CD14-positive monocyte (primary cell): ENCODE measurements around the gene MIDN. TPM values are rescaled to one million over a fixed set of nuclear protein-coding genes. Genes with fewer than 3 reads are reported as not detected.
A peak's percentile ranks its signal among the peaks of the same experiment; 100 is the strongest.
"Not testable (repeated sequence)": the region's sequence is repeated elsewhere in the genome, so short reads cannot be mapped to it uniquely, and the experiment has no call there.

Experiments
- DNase-seq, 3 donors: peaks; one replicate each; pipeline ENCODE4 v3.0.0-alpha.2; 2011 to 2022
- H2AFZ ChIP-seq: 2 replicates; pipeline ENCODE4 v1.6.0; 2012; ENCODE audit warnings: mild to moderate bottlenecking, low read depth, low read length, inconsistent platforms; ENCODE audit not compliant: insufficient read depth, poor library complexity, severe bottlenecking
- H3K27ac ChIP-seq, 2 donors: 1 replicate in 1 of 2; 2 replicates in 1 of 2; pipeline ENCODE4 v1.5.1; 2012 to 2013; ENCODE audit warnings: low read length in 2 of 2, control low read depth in 1 of 2, inconsistent platforms in 1 of 2, low read depth in 1 of 2, mild to moderate bottlenecking in 1 of 2
- H3K27me3 ChIP-seq, 2 donors: one replicate each; pipeline versions ENCODE4 v1.6.0 to v1.6.1; 2011 to 2013; ENCODE audit warnings: low read length in 2 of 2; ENCODE audit not compliant: control insufficient read depth in 2 of 2, insufficient read depth in 2 of 2
- H3K36me3 ChIP-seq, 2 donors: replicated peaks in 1 of 2; 1 replicate in 1 of 2; 2 replicates in 1 of 2; pipeline versions ENCODE4 v1.5.1 to v1.6.1; 2012 to 2013; ENCODE audit warnings: low read length in 2 of 2, control low read depth in 1 of 2, inconsistent platforms in 1 of 2, mild to moderate bottlenecking in 1 of 2; ENCODE audit not compliant: insufficient read depth in 2 of 2, control insufficient read depth in 1 of 2
- H3K4me1 ChIP-seq, 2 donors: 1 replicate in 1 of 2; 2 replicates in 1 of 2; pipeline versions ENCODE4 v1.5.1 to v1.6.1; 2012 to 2013; ENCODE audit warnings: low read length in 2 of 2, control low read depth in 1 of 2, inconsistent platforms in 1 of 2, mild to moderate bottlenecking in 1 of 2, moderate library complexity in 1 of 2; ENCODE audit not compliant: insufficient read depth in 2 of 2, control insufficient read depth in 1 of 2
- H3K4me2 ChIP-seq: replicated peaks from 2 replicates; pipeline ENCODE3; 2012; ENCODE audit warnings: low read length, moderate library complexity, mild to moderate bottlenecking; ENCODE audit not compliant: poor library complexity, severe bottlenecking; ENCODE audit errors: extremely low read depth
- H3K4me3 ChIP-seq, 3 experiments: fragments of 200-600 bp in 1 of 3; sonication (generic) in 1 of 3; replicated peaks in 1 of 3; 1 replicate in 2 of 3; 2 replicates in 1 of 3; pipeline ENCODE4 v1.5.1; 2011 to 2013; ENCODE audit warnings: low read length in 3 of 3, mild to moderate bottlenecking in 3 of 3, control low read depth in 2 of 3, low read depth in 2 of 3, inconsistent platforms in 1 of 3, moderate library complexity in 1 of 3
- H3K79me2 ChIP-seq: 2 replicates; pipeline ENCODE4 v1.6.0; 2012; ENCODE audit warnings: mild to moderate bottlenecking, control low read depth, inconsistent platforms, low read length, moderate library complexity; ENCODE audit not compliant: insufficient read depth
- H3K9ac ChIP-seq: 2 replicates; pipeline ENCODE4 v1.6.0; 2017; ENCODE audit warnings: low read length, mild to moderate bottlenecking; ENCODE audit not compliant: insufficient read depth, poor library complexity, severe bottlenecking
- H3K9me3 ChIP-seq, 2 donors: replicated peaks in 1 of 2; 1 replicate in 1 of 2; 2 replicates in 1 of 2; pipeline versions ENCODE4 v1.5.1 to v1.6.1; 2012 to 2013; ENCODE audit warnings: low read length in 2 of 2, control low read depth in 1 of 2; ENCODE audit not compliant: control insufficient read depth in 1 of 2, insufficient read depth in 1 of 2
- H4K20me1 ChIP-seq: 2 replicates; pipeline ENCODE4 v1.6.0; 2012; ENCODE audit warnings: mild to moderate bottlenecking, low read length, control low read depth, moderate library complexity; ENCODE audit not compliant: insufficient read depth
- H3K27ac Mint-ChIP-seq, 7 donors: one replicate each; pipeline ENCODE4 v1.8.0; 2020; ENCODE audit warnings: mild to moderate bottlenecking in 7 of 7, mixed read lengths in 7 of 7, moderate library complexity in 6 of 7, inconsistent platforms in 2 of 7
- H3K27me3 Mint-ChIP-seq, 3 donors: one replicate each; pipeline ENCODE4 v1.8.0; 2021 to 2022; ENCODE audit warnings: low read depth in 3 of 3, mild to moderate bottlenecking in 3 of 3, mixed read lengths in 3 of 3, moderate library complexity in 3 of 3, inconsistent platforms in 1 of 3
- H3K36me3 Mint-ChIP-seq, 2 donors: one replicate each; pipeline ENCODE4 v1.8.0; 2020; ENCODE audit warnings: mixed read lengths in 2 of 2, inconsistent platforms in 1 of 2, mild to moderate bottlenecking in 1 of 2
- H3K4me1 Mint-ChIP-seq: one replicate; pipeline ENCODE4 v1.8.0; 2020; ENCODE audit warnings: mild to moderate bottlenecking, mixed read lengths
- H3K4me3 Mint-ChIP-seq, 2 donors: one replicate each; pipeline ENCODE4 v1.8.0; 2020; ENCODE audit warnings: mild to moderate bottlenecking in 2 of 2, mixed read lengths in 2 of 2, moderate library complexity in 1 of 2
- H3K9me3 Mint-ChIP-seq, 7 donors: one replicate each; pipeline ENCODE4 v1.8.0; 2020 to 2022; ENCODE audit warnings: mixed read lengths in 7 of 7, mild to moderate bottlenecking in 6 of 7, moderate library complexity in 6 of 7, inconsistent platforms in 2 of 7
- CTCF ChIP-seq: fragments of 200-600 bp; IDR thresholded peaks from one replicate; pipeline ENCODE4 v1.8.0; 2022; ENCODE audit warnings: antibody characterized with exemption, mild to moderate bottlenecking
- WGBS: methylation state at CpG from one replicate; pipeline ENCODE4 v1.1.5; 2013; ENCODE audit warnings: missing lambda C conversion rate; ENCODE audit not compliant: insufficient coverage; 5-methylcytosine and 5-hydroxymethylcytosine counted together
- intact Hi-C, 2 donors: fragments of 100-400 bp; cut with micrococcal nuclease; formaldehyde crosslinking; loops; one replicate each; pipeline versions ENCODE4 v1.15.0 to v1.15.1; 2023
- polyA plus RNA-seq, 3 donors: library from polyadenylated mRNA; depleted of rRNA in 1 of 3; unstranded in 2 of 3; stranded (reverse) in 1 of 3; fragments of 300-500 nt in 2 of 3; fragments of >200 nt in 1 of 3; fragmentation: Illumina TruSeq in 2 of 3; gene quantifications; 1 replicate in 2 of 3; 2 replicates in 1 of 3; pipeline ENCODE4 v1.2.3, GENCODE V29; 2012 to 2021

Gene MIDN
- polyA plus RNA-seq, 3 donors = 5.6 to 301 (median 11.0) TPM

GRCh38 chr19:1244693-1245451, 3.5 kb upstream of the MIDN start:
- peaks cover 4 to 6% (median 4%) of the 10 kb centered on the region in 3 donors for H3K27me3 Mint-ChIP-seq
- peak overlapping the region; percentile 87 to 98 (median 94) for H3K27ac Mint-ChIP-seq
- Histone ChIP-seq H3K4me1 (peaks cover 58 to 78% of the 10 kb centered on the region in 2 donors), H3K9me3 (no peaks in the 10 kb centered on the region), H3K36me3 (no peaks in the 10 kb centered on the region), H4K20me1 (peaks cover 35% of the 10 kb centered on the region), H3K9ac (peak overlapping the region; percentile 53), H2AFZ (no peak overlapping the region), H3K27me3 (peaks cover 0 to 1% of the 10 kb centered on the region in 2 donors), H3K79me2 (peaks cover 46% of the 10 kb centered on the region), H3K4me3 (peak overlapping the region; percentile 24 to 78 (median 42)), H3K4me2 (peak overlapping the region; percentile 78), H3K27ac (peak overlapping the region; percentile 64 to 69)
- peaks cover 0 to 2% (median 0%) of the 10 kb centered on the region in 7 donors for H3K9me3 Mint-ChIP-seq
- peak overlapping the region; percentile 79 to 90 for H3K4me3 Mint-ChIP-seq
- H3K4me1 Mint-ChIP-seq = peaks cover 43% of the 10 kb centered on the region
- intact Hi-C loops = loop anchor here (1.0 to 10.0 kb wide), 5 partner anchors 22 to 380 kb away; partner anchors contain the start of genes ARID3A (in 1 of the 2) and GPX4 (in 1 of the 2)
- 35% methylated on average over 21 of the region's 31 CpGs for WGBS
- H3K36me3 Mint-ChIP-seq = peaks cover 0 to 6% of the 10 kb centered on the region in 2 donors
- peak in 2 of 3 donors; percentile 28 to 44 for DNase-seq
- peak; percentile 36 for TF ChIP-seq CTCF

- Histone ChIP-seq H3K9ac (peak overlapping the region; percentile 53), H3K27me3 (no peaks in the 10 kb centered on the region), H3K36me3 (no peaks in the 10 kb centered on the region), H3K4me1 (peaks cover 53 to 70% of the 10 kb centered on the region in 2 donors), H4K20me1 (peaks cover 38% of the 10 kb centered on the region), H3K9me3 (no peaks in the 10 kb centered on the region), H3K4me2 (peak overlapping the region; percentile 78), H3K4me3 (peak overlapping the region in 1 of 3 experiments; percentile 78), H2AFZ (no peak overlapping the region), H3K27ac (no peak overlapping the region), H3K79me2 (peaks cover 54% of the 10 kb centered on the region)
- Mint-ChIP-seq H3K27me3 (peaks cover 2 to 4% (median 4%) of the 10 kb centered on the region in 3 donors), H3K27ac (no peak overlapping the region), H3K9me3 (no peaks in the 10 kb centered on the region), H3K36me3 (peaks cover 0 to 6% of the 10 kb centered on the region in 2 donors), H3K4me1 (peaks cover 42% of the 10 kb centered on the region), H3K4me3 (no peak overlapping the region)
- WGBS = 90% methylated on average over 23 of the region's 26 CpGs
- no peak for TF ChIP-seq CTCF
- intact Hi-C loops = loop anchor here in 1 of 2 donors (10.0 kb wide), 3 partner anchors 141 to 381 kb away; partner anchors contain the start of genes ARID3A and GPX4
- DNase-seq = no peak
Observed at GRCh38 chr19:1245494-1246264, 2.7 kb upstream of the MIDN start.

GRCh38 chr19:1246265-1247087, 1.9 kb upstream of the MIDN start:
- not testable (repeated sequence) for H2AFZ ChIP-seq, H3K9me3 ChIP-seq, H3K36me3 Mint-ChIP-seq, DNase-seq, H3K4me2 ChIP-seq, H3K27me3 ChIP-seq, H3K27ac ChIP-seq, H3K4me3 ChIP-seq, H3K9me3 Mint-ChIP-seq, H3K9ac ChIP-seq, H3K4me3 Mint-ChIP-seq, H3K27me3 Mint-ChIP-seq, H3K36me3 ChIP-seq
- intact Hi-C loops = loop anchor here in 1 of 2 donors (10.0 kb wide), 3 partner anchors 142 to 382 kb away; partner anchors contain the start of genes ARID3A and GPX4
- Histone ChIP-seq H3K4me1 (peaks cover 45 to 62% of the 10 kb centered on the region in 2 donors), H4K20me1 (peaks cover 46% of the 10 kb centered on the region), H3K79me2 (peaks cover 62% of the 10 kb centered on the region)
- WGBS = 97% methylated on average over 12 of the region's 27 CpGs
- H3K4me1 Mint-ChIP-seq = peaks cover 34% of the 10 kb centered on the region
- H3K27ac Mint-ChIP-seq = peak overlapping the region in 4 of 7 donors; percentile 45 to 91 (median 66)
